ENCODE data around the gene DEDD.

Gene DEDD

DNA sequence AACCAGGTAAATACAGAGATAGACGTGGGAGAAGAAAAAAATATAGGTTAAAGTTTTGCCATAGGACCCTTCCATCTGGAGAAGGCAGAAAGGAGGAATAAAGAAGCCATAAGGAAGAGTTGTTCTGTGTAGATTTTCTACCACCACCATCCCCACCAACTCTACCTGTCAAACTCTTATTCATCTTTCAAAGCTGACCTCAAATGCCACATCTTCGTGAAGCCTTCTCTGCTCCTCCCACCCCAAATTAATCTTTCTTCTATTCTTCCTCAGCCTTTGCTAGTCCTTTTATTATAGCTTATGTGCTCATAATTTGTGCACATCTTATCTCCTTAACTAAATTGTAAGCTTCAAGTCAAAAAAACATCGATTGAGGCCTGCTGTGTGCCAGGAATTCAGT, 41.9 kb downstream of the DEDD start:
- FAIRE-seq, result no peak

DNA sequence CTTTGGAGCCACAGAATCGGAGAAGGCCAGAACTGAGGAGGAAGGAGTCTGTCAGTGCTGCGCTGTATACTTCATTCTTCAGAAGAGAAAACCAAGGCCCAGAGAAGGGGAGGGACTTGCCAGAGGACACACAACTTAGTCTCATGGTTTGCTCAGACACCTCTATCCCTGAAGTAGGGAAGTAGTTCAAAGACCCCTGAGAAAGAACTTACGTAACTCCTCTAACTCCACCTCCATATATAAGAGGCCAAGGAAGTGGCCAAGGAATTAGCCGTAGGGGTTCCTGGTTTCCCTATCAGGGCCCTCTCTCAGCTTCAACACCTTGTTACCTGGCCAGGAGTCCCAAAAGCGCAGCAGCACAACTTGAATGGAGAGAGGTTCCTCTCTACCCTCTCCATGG, 42.5 kb downstream of the DEDD start:
- FAIRE-seq, result no peak

- no peak for FAIRE-seq
These were observed 43.1 kb downstream of the DEDD start, which contains the start of gene NECTIN4 for GRCh38 chr1:161089251-161089924. Gene NECTIN4 (minus strand): TSS chr1:161089558. CDS start chr1:161089296, 262 bp downstream.

- no peak for FAIRE-seq
These were observed 43.8 kb downstream of the DEDD start for GRCh38 chr1:161088587-161089110.

GRCh38 chr1:161086457-161086856, 46.0 kb downstream of the DEDD start:
- FAIRE-seq, result no peak

DNA sequence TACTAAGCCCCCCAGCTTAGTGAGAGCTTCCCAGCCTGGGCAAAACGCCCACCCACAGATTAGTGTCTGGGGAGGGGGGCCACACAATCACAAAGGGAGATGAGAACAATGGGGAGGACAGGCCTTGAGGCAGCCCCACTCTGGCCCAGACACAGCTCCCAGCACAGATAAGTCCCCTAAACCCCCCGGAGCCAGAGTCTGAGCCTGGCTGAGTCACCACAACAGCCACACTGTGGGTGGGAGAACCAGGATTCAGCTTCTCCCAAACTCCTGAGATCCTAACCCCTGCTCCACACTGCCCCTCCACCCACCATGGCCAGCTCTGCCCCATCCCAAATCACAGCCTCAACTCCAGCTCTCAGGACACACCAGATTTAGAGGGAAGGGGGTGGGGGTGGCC, 47.3 kb downstream of the DEDD start:
- no peak for FAIRE-seq

DNA sequence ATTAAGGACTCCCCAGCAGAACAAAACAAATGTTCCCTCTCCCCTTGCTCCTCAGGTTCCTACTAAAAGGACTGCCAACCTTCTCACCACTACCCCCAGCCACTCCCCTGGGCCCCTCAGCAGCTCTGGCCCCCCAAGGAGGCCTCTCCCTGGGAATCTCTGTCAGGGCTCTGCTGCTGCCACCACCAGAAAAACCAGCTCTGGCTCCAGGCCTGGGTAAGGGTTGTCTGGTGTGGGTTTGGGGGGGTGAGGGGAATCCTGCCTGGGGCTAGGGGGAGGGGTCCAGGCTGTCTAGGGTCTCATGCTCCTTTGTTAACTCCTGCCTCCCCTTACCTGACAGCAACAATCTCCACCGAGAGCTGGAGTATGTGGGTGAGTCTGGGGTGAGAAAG, 47.9 kb downstream of the DEDD start:
- FAIRE-seq, result no peak

DNA sequence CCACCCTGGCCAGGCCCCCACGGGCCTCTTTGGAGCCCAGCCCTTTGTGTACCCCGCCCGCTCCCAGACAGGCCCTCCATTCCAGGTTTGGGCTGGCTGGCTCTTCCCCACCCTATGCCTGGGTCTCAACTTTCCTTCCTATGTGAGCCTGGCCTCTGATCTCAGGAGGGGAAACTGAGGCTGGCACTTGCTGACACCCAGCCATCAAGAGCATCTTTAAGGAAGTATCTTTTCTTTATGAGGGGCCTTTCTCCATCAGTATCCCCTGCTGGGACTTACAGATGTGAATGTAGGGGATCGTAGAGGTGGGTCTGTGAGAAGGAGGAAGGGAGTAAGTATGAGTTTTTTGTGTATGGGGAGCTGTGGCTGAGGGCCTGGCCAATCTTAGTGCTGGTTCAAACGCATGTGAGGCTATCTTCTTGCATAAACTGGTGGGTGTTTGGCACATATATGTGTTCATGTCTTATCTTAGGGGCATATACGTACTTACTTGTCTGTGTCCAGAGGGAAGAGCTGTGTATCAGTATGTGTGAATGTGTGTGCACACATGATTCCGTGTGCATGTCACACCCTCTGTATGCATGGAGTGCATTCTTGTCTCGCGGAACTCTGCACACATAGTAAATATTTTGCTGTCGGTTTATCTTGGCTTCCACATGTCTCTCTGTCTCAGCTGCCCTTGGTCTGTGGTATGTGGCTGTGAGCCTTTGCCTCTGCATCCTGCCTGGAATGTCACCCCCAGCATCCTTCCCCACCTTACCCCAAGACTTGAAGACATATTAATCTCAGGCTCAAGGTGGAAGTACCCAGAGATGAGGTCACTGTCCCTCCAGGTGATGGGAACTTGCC, 48.5 kb downstream of the DEDD start:
- no peak for FAIRE-seq

GRCh38 chr1:161082996-161083747, 49.3 kb downstream of the DEDD start:
- no peak for FAIRE-seq

DNA sequence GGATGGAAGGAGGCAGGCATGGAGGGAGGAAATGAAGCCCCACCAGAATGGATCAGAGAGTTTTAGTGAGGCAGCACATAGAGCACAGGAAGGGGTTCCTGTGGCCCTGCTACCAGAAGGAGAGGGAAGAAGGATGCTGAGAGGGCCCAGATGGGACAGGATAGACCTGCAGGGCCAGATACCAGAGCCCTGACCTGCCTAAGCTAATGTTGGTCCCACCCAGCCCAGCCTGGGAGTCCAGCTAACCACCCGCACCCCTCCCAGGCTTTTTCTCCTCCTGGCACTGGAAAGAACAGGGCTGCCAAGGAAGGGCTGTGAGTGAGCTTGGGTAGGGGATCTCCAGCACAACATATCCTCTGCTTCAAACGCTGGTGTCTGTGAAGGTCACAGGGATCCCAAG, 50.0 kb downstream of the DEDD start:
- no peak for FAIRE-seq

GRCh38 chr1:161081519-161081918, 50.9 kb downstream of the DEDD start:
- no peak for FAIRE-seq

- FAIRE-seq, result no peak
These were observed 51.7 kb downstream of the DEDD start for GRCh38 chr1:161080441-161081405.

- FAIRE-seq, result no peak
These were observed 52.9 kb downstream of the DEDD start for GRCh38 chr1:161079436-161080110.

DNA sequence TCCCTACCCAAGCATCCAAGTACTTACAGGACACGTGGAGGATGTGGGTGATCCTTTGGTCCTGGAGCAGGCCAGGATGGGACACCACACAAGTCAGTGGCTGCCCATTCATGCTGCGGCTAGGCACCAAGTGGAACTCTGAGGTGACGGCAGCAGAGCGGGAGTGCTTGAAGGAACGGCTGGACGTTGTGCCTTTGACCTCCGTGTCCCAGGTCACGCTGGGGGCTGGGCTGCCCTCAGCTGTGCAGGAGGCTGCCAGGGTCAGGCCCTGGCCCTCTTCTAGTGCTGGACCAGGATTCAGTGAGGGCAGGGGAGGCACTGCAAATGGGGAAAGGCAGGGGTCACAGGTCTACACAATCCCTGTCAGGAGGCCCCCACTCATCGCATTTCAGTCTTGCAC, 55.0 kb downstream of the DEDD start:
- FAIRE-seq, result no peak

DNA sequence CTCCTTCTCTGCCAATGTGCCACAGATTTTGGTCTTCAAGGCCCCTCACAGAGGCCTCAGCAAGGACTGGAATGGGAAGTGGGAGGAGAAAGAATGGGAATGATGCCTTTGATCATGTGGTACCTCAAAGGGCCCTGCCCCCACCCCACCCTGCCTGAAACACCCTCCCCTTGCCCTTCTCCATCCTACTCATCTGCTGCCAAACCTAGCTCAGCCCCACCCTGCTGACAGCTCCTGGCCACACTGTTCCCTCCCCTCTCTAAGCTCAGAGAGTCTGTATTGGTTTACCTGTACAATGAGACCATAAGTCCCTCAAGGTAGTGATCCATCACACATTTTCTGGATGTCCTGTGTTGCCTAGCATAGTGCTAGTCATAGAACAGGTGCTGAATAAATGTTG, 56.1 kb downstream of the DEDD start:
- no peak for FAIRE-seq

DNA sequence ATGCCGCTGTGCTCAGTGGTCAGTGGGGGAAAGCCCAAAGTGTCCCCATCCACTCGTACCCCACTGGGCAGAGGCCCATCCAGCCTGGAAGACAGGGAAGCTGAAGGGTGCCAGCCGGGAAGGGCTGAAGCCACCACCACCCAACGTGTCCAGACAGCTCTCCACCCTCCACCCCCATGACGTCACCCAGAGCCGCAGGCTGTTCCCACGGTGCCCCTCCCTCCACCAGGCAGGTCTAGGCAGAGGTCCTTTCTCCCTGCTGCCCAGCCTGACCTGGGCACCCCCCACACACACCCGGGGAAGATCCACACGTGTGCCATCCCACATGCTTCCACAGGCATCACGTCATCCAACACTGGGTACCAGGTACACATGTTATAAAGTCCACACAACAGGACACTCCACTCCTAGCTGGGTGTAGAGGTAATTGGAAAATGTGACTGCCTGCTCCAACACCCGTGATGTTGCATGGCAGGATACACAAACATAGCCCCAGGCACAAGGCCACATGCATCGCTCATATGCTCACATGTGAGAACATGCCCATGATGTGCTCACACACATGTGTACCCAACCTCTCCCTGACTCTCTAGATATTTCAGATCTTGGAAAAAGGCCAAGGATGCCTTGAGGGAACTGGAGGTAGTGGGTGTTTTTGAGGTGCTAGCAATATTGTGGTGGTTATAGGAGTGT, 57.6 kb downstream of the DEDD start:
- no peak for FAIRE-seq

DNA sequence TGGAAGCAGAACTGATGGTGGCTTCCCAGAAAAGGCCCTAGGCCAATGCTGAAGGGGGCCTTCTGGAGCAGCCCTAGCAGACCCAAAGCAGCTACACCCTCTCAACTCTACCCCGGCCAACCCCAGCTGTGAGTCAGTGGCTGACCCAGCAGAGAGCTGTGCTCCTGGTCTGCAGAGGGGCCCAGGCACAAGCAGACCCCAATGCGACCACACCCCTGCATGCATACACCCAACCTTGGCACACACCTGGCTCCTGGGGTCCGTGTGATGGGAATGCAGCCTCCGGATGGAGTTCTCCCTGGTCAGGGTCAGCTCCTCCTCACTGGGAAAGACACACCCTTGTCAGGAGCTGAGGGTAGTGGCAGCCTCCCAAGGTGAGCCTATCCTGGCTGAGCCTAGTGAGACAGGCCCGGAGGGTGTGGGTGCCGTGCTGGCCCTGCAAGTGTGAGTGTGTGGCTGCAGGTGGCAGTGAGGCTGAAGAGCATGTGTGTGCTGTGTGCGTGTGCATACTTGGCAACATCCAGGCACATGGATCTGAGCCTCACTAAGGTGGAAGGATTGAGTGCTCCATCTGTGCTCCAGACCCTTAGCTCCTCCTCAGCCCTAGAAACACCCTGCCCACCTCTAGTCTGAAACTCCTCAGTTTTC, 58.9 kb downstream of the DEDD start:
- no peak for FAIRE-seq

DNA sequence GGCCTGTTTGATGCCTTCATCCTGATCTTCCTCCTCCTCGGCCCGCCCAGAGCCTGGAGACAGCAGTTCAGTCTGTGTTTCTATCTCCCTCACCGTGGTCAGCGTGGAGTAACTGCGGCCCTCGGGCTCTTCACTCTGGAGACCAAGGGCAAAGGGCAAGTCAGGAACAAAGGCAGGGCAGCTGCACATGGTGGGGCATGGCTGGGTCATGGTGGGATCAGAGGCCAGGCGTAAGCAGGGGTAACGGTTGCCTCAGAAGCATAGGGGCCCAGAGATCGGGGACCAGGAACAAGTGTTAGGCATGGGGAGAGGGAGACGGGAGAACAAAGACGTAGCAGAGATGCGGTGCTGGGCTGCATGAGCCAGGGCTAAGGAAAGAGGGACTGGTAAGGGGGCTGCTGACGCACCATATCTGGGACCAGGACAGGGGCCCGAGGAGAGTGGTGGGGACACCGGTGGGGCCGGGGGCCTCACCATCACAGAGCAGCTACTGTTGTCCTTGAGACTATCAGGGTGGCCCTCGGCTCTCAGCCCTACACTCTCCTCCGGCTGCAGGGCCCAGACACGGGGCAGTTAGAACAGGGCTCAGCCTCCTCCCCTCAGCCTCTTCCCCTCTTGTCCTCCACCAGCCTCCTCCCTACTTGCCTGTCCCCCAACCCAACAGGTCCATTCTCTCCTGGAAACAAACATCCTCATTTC, 59.6 kb downstream of the DEDD start:
- no peak for FAIRE-seq

GRCh38 chr1:161071886-161072371, 60.5 kb downstream of the DEDD start:
- no peak for FAIRE-seq
